OCI-LY3 (cell line): ENCODE data around the gene KRTAP5-6.

ENCODE experiments used
- EZH2phosphoT487 ChIP-seq: fragments of 200-600 bp; shearing (Covaris generic); IDR thresholded peaks from 2 replicates; pipeline ENCODE4 v1.6.1; 2018; ENCODE audit warnings: antibody characterized with exemption, mixed run types, low read depth
- TF ChIP-seq, protein P1 (sequence below): fragments of 200-600, 300-600 bp; sonication (generic); IDR thresholded peaks from 2 replicates; pipeline ENCODE4 v1.5.1; 2014; ENCODE audit warnings: antibody characterized with exemption, low read length, low read depth

DNA sequence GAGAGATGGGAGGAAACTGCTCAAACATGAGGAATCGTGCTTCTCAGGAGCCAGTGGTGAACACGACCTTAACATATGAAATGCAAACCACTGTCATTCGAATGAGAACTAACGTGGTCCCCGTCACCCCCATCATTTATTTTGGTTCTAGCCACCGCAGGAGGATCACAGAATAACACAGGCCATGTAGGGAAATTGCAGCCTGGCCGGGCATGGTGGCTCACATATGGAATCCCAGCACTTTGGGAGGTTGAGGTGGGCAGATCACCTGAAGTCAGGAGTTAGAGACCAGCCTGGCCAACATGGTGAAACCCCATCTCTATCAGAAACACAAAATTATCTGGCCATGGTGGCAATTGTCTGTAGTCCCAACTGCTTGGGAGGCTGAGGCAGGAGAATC lies 40.3 kb upstream of the KRTAP5-6 start:
- TF ChIP-seq, protein P1, sequence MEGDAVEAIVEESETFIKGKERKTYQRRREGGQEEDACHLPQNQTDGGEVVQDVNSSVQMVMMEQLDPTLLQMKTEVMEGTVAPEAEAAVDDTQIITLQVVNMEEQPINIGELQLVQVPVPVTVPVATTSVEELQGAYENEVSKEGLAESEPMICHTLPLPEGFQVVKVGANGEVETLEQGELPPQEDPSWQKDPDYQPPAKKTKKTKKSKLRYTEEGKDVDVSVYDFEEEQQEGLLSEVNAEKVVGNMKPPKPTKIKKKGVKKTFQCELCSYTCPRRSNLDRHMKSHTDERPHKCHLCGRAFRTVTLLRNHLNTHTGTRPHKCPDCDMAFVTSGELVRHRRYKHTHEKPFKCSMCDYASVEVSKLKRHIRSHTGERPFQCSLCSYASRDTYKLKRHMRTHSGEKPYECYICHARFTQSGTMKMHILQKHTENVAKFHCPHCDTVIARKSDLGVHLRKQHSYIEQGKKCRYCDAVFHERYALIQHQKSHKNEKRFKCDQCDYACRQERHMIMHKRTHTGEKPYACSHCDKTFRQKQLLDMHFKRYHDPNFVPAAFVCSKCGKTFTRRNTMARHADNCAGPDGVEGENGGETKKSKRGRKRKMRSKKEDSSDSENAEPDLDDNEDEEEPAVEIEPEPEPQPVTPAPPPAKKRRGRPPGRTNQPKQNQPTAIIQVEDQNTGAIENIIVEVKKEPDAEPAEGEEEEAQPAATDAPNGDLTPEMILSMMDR: no peak
- no peak for TF ChIP-seq EZH2phosphoT487
